SU-DHL-6 (cell line): Measurements from ENCODE around the gene PSKH1.
"Not testable (repeated sequence)": the region's sequence is repeated elsewhere in the genome, so short reads cannot be mapped to it uniquely, and the experiment has no call there.

Experiments used
- H2AFZ ChIP-seq: fragments of 200-600 bp; sonication (generic); 2 replicates; pipeline ENCODE4 v1.6.1; 2014; ENCODE audit warnings: low read depth, mild to moderate bottlenecking, moderate library complexity, mixed read lengths, antibody characterized with exemption, low read length; ENCODE audit not compliant: severe bottlenecking
- H3F3A ChIP-seq: fragments of 200-600 bp; shearing (Covaris generic); 2 replicates; pipeline ENCODE4 v1.6.0; 2016; ENCODE audit warnings: antibody characterized with exemption, mild to moderate bottlenecking; ENCODE audit not compliant: insufficient read depth
- H3K27ac ChIP-seq: fragments of 200-600 bp; sonication (generic); 2 replicates; pipeline ENCODE4 v1.5.1; 2016; ENCODE audit warnings: low read depth, mild to moderate bottlenecking, low read length, moderate library complexity, mixed read lengths
- H3K27me3 ChIP-seq: fragments of 200-600 bp; sonication (generic), shearing (Covaris generic); 2 replicates; pipeline ENCODE4 v1.6.0; 2014; ENCODE audit warnings: mild to moderate bottlenecking, low read length
- H3K36me3 ChIP-seq: fragments of 200-600 bp; sonication (generic); 2 replicates; pipeline ENCODE4 v1.6.1; 2014; ENCODE audit warnings: mild to moderate bottlenecking, low read length, mixed read lengths
- H3K4me2 ChIP-seq: fragments of 300-600, 200-600 bp; shearing (Covaris generic), sonication (generic); 2 replicates; pipeline ENCODE4 v1.6.0; 2014; ENCODE audit warnings: low read length, low read depth, mild to moderate bottlenecking; ENCODE audit not compliant: poor library complexity, severe bottlenecking
- H3K4me3 ChIP-seq: fragments of 200-600 bp; sonication (generic); 2 replicates; pipeline ENCODE4 v1.5.1; 2014; ENCODE audit warnings: antibody characterized with exemption, low read length, mild to moderate bottlenecking, mixed read lengths; ENCODE audit not compliant: insufficient read depth, poor library complexity, severe bottlenecking
- H3K79me2 ChIP-seq: fragments of 200-600 bp; sonication (generic); 2 replicates; pipeline ENCODE4 v1.6.1; 2014; ENCODE audit warnings: mild to moderate bottlenecking, low read length, moderate library complexity; ENCODE audit not compliant: insufficient read depth
- H3K9ac ChIP-seq: fragments of 200-600 bp; sonication (generic); 2 replicates; pipeline ENCODE4 v1.7.0; 2014; ENCODE audit warnings: mild to moderate bottlenecking, low read length
- H3K9me2 ChIP-seq: fragments of 200-600 bp; sonication (generic); replicated peaks from 2 replicates; pipeline ENCODE4 v1.6.1; 2014; ENCODE audit warnings: low read length; ENCODE audit not compliant: insufficient read depth
- H3K9me3 ChIP-seq: fragments of 200-600 bp; sonication (generic); 2 replicates; pipeline ENCODE4 v1.6.1; 2014; ENCODE audit warnings: low read length, mixed read lengths; ENCODE audit not compliant: insufficient read depth
- H4K20me1 ChIP-seq: fragments of 200-600 bp; sonication (generic); 2 replicates; pipeline ENCODE4 v1.6.1; 2014; ENCODE audit warnings: low read depth, mild to moderate bottlenecking, antibody characterized with exemption, low read length, moderate library complexity, mixed read lengths
- EZH2phosphoT487 ChIP-seq: fragments of 200-600 bp; sonication (generic), shearing (Covaris generic); conservative IDR thresholded peaks from 2 replicates; pipeline ENCODE4 v1.6.1; 2018; ENCODE audit warnings: mild to moderate bottlenecking, antibody characterized with exemption, low read length, moderate library complexity, mixed read lengths
- TF ChIP-seq, protein P1 (sequence below): fragments of 200-600 bp; sonication (generic); IDR thresholded peaks from one replicate; pipeline ENCODE4 v1.5.1; 2017; ENCODE audit warnings: antibody characterized with exemption, mild to moderate bottlenecking, low read length, moderate library complexity; ENCODE audit not compliant: insufficient read depth, poor library complexity, severe bottlenecking

The PSKH1 gene

DNA sequence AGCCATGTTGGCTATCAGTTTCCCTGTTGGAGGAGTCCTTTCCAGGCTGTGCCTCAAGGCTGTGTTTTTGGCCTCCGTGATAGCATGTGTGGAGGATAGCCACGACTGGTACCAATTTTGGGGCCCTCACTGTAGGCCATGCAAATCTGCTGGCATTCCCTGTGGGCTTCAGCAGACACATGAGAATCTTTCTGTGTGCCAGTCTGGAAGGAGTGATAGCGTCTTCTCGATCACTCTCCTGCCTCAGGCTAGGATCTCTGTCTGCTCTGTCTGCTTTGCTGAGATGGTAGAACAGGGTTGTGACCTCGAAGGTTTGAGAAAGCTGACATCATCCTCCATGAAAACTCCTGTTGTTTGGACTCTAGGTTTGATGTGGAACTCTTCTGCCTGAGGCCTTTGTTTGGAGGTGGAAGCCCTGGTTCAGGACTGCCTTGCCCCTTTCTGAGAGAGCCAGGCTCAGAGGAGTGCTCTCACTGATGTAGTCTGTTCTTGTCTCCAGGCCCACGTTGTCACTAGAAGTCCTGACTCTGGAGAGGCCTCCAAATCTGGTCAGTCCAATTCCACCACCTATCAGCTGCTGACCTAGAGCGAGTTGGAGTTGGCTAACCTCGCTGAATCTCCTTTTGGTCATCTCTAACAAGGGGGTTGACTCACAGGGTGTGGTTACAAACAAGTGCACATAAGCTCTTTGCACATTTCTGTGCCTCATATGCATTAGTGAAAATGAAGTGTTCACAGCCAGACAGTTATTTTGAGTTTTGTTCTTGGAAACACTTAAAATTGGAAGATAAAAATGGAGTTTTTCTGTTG is 32.3 kb upstream of the PSKH1 start:
- no peak overlapping the region for H3K4me2 ChIP-seq
- no peaks in the 10 kb centered on the region for H3K27me3 ChIP-seq
- no peaks in the 10 kb centered on the region for H3F3A ChIP-seq
- H4K20me1 ChIP-seq = peaks cover 10% of the 10 kb centered on the region; the same call in 1 of the 2 replicates
- peaks cover 83% of the 10 kb centered on the region for H3K79me2 ChIP-seq
- H2AFZ ChIP-seq = no peak overlapping the region
- H3K27ac ChIP-seq = no peak overlapping the region
- no peak overlapping the region for H3K9ac ChIP-seq
- TF ChIP-seq, protein P1, sequence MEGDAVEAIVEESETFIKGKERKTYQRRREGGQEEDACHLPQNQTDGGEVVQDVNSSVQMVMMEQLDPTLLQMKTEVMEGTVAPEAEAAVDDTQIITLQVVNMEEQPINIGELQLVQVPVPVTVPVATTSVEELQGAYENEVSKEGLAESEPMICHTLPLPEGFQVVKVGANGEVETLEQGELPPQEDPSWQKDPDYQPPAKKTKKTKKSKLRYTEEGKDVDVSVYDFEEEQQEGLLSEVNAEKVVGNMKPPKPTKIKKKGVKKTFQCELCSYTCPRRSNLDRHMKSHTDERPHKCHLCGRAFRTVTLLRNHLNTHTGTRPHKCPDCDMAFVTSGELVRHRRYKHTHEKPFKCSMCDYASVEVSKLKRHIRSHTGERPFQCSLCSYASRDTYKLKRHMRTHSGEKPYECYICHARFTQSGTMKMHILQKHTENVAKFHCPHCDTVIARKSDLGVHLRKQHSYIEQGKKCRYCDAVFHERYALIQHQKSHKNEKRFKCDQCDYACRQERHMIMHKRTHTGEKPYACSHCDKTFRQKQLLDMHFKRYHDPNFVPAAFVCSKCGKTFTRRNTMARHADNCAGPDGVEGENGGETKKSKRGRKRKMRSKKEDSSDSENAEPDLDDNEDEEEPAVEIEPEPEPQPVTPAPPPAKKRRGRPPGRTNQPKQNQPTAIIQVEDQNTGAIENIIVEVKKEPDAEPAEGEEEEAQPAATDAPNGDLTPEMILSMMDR = no peak
- no peak for TF ChIP-seq EZH2phosphoT487
- H3K36me3 ChIP-seq = no peaks in the 10 kb centered on the region
- no peaks in the 10 kb centered on the region for H3K9me2 ChIP-seq
- no peak overlapping the region for H3K4me3 ChIP-seq
- no peaks in the 10 kb centered on the region for H3K9me3 ChIP-seq

DNA sequence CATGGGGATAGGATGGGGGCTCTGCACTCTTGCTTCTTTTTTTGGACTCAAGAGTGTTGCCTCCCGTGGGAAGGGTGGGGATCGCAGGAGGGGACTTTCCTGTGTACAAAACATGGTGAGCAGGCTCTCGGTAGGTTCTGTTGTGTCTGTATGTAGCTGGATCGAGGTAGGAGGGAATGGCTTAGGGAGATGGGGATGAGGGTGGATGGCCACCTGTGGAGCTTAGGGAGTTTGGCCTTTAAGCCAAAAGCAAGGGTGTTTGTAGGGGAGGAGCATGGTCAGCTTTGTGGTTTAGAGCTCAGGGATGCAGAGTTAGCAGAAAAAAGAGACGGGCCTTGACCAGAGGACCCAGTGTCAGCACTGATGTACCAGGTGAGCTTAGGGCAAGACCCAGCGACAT is 31.2 kb upstream of the PSKH1 start:
- no peak overlapping the region for H3K9ac ChIP-seq
- no peaks in the 10 kb centered on the region for H3F3A ChIP-seq
- H3K9me2 ChIP-seq = no peaks in the 10 kb centered on the region
- H3K79me2 ChIP-seq = peaks cover 72% of the 10 kb centered on the region
- peaks cover 7% of the 10 kb centered on the region; the same call in 1 of the 2 replicates for H4K20me1 ChIP-seq
- H2AFZ ChIP-seq = no peak overlapping the region
- TF ChIP-seq, protein P1 = no peak
- TF ChIP-seq EZH2phosphoT487 = no peak
- H3K4me2 ChIP-seq = no peak overlapping the region
- no peaks in the 10 kb centered on the region for H3K27me3 ChIP-seq
- no peaks in the 10 kb centered on the region for H3K9me3 ChIP-seq
- no peaks in the 10 kb centered on the region for H3K36me3 ChIP-seq
- H3K27ac ChIP-seq = no peak overlapping the region
- H3K4me3 ChIP-seq = no peak overlapping the region

DNA sequence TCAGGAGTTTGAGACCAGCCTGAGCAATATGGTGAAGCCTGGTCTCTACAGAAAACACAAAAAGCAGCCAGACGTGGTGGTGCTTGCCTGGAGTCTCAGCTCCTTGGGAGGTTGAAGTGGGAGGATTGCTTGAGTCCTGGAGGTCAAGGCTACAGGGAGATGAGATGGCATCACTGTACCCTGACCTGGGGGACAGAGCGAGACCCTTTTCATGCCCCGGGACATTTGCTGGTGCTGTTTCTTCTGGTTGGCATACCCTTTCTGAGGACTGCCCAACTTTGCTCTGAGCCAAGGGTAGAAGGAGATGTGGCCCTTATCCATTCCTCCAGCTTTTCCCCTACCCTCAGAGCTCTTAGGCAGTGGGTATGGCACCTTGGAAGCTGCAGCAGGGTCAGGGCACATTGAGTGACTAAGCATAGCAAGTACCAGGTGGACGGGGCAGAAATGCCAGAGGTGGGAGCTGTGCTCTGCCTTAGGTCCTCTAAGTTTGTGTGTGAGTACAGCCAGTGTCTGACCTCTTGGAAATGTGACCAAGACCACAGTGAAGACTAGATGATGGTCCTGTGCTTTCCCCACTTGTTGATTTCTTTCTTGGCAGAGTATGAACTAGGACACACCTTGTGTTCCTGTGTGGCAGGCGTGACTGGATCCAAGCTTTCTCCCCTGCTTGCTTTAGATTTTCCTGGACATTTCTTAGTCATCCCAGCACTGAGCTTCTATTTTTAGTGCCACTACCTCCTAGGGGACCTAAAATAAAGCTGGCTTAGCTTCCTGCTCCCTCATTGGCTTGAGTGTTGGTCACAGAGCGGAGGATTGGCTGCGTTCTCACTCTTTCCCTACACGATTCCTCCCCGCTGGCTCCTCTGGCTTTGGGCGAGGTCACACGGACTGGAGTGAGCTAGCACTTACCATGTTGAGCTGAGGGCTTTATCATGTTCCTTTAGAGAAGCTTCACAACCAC is 30.2 kb upstream of the PSKH1 start:
- no peak overlapping the region for H3K4me3 ChIP-seq
- no peaks in the 10 kb centered on the region for H3K9me3 ChIP-seq
- no peaks in the 10 kb centered on the region for H3K27me3 ChIP-seq
- H3K36me3 ChIP-seq = no peaks in the 10 kb centered on the region
- H3K79me2 ChIP-seq = peaks cover 62% of the 10 kb centered on the region
- TF ChIP-seq, protein P1 = no peak
- no peak for TF ChIP-seq EZH2phosphoT487
- no peak overlapping the region for H3K9ac ChIP-seq
- no peak overlapping the region for H3K27ac ChIP-seq
- H4K20me1 ChIP-seq = peaks cover under 1% of the 10 kb centered on the region; the same call in 1 of the 2 replicates
- no peaks in the 10 kb centered on the region for H3K9me2 ChIP-seq
- no peak overlapping the region for H2AFZ ChIP-seq
- no peak overlapping the region for H3K4me2 ChIP-seq
- H3F3A ChIP-seq = no peaks in the 10 kb centered on the region

DNA sequence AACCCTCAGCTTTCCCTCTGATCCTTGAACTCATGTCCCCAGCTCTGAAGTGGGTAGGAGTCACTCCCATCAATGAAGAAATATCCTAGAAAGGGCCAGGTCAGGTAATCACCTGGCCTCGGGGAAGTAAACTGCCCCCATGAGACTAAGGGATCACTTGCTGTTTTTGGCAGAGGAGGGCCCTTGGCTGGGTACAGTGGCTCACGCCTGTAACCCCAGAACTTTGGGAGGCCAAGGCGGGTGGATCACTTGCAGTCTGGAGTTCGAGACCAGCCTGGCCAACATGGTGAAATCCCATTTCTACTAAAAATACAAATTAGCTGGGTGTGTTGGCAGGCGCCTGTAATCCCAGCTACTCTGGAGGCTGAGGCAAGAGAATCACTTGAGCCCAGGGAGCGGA is 29.0 kb upstream of the PSKH1 start:
- H3K27ac ChIP-seq, H3K4me3 ChIP-seq, H3K9ac ChIP-seq, H3K9me2 ChIP-seq, H2AFZ ChIP-seq, H4K20me1 ChIP-seq, H3K36me3 ChIP-seq, H3F3A ChIP-seq, H3K27me3 ChIP-seq, H3K4me2 ChIP-seq, H3K9me3 ChIP-seq: not testable (repeated sequence)
- H3K79me2 ChIP-seq = peaks cover 50% of the 10 kb centered on the region
